HepG2 (cell line): ENCODE data around the gene RUNX2. TPM values are rescaled to one million over a fixed set of nuclear protein-coding genes. Genes with fewer than 3 reads are reported as not detected.

ENCODE experiments used
- ATAC-seq: fragments of 200-7000 bp; cut with Tn5 transposase; 3 replicates; pipeline ENCODE4 v1.9.1; 2020; ENCODE audit warnings: mild to moderate bottlenecking, moderate library complexity
- BruUV-seq: library from RNA; stranded (reverse); fragments of 400-500 nt; replicated peaks from 2 replicates; lab custom pipeline; 2021; lab: Mats Ljungman, UMichigan
- CTCF ChIA-PET: fragments of 300-600 bp; formaldehyde crosslinking; extraction: SDS; loops from one replicate; lab custom pipeline; 2021; ENCODE audit warnings: low total read pairs, inconsistent platforms, low intra/inter-chr PET ratio; lab: Yijun Ruan, JAX
- POLR2A ChIA-PET: fragments of 350-600 bp; sonication (Branson Sonifier 250); formaldehyde crosslinking; loops from one replicate; lab custom pipeline; 2020; ENCODE audit warnings: antibody characterized with exemption, inconsistent platforms; lab: Yijun Ruan, JAX
- DNase-seq: peaks from one replicate; pipeline ENCODE4 v3.0.0-alpha.2; 2015; ENCODE audit warnings: low spot score
- FAIRE-seq: peaks from 3 replicates; lab custom pipeline; 2011; peaks lifted over from hg19 to GRCh38; lab: Jason Lieb, UNC
- H2AFZ ChIP-seq: one replicate; pipeline ENCODE4 v1.6.1; 2011; ENCODE audit warnings: low read length, inconsistent platforms
- H3K27ac ChIP-seq: fragments of 300-600 bp; 3 replicates; pipeline ENCODE4 v1.8.0; 2011; ENCODE audit warnings: mixed run types, mild to moderate bottlenecking, mixed read lengths, low read length, inconsistent platforms; ENCODE audit not compliant: insufficient read depth; ENCODE audit errors: extremely low read length
- H3K27me3 ChIP-seq, 2 experiments: fragments of 200-600 bp in 1 of 2; 2 replicates in 1 of 2; 3 replicates in 1 of 2; pipeline versions ENCODE4 v1.6.0 to v1.8.0; 2011; ENCODE audit warnings: low read length in 2 of 2, mild to moderate bottlenecking in 2 of 2, moderate library complexity in 2 of 2, inconsistent platforms in 1 of 2; ENCODE audit not compliant: insufficient read depth in 2 of 2, control insufficient read depth in 1 of 2
- H3K36me3 ChIP-seq, 2 experiments: fragments of 200-600 bp in 1 of 2; replicated peaks in 1 of 2; 2 replicates in 1 of 2; 3 replicates in 1 of 2; pipeline versions ENCODE4 v1.5.1 to v1.8.0; 2011; ENCODE audit warnings: low read length in 2 of 2, inconsistent platforms in 1 of 2; ENCODE audit not compliant: insufficient read depth in 2 of 2, control insufficient read depth in 1 of 2
- H3K4me1 ChIP-seq: 2 replicates; pipeline ENCODE4 v1.5.1; 2012; ENCODE audit warnings: low read length, inconsistent platforms; ENCODE audit not compliant: insufficient read depth
- H3K4me2 ChIP-seq: 2 replicates; pipeline ENCODE4 v1.6.0; 2011; ENCODE audit warnings: low read depth, low read length, inconsistent platforms
- H3K4me3 ChIP-seq, 3 experiments: fragments of 200-600 bp in 1 of 3; sonication (generic), shearing (Covaris generic) in 1 of 3; replicated peaks in 1 of 3; 2 replicates each; pipeline ENCODE4 v1.5.1; 2011 to 2016; ENCODE audit warnings: low read length in 3 of 3, inconsistent platforms in 2 of 3, low read depth in 2 of 3, mild to moderate bottlenecking in 2 of 3, control low read depth in 1 of 3, mixed read lengths in 1 of 3; ENCODE audit not compliant: insufficient read depth in 1 of 3
- H3K79me2 ChIP-seq: one replicate; pipeline ENCODE4 v1.6.1; 2011; ENCODE audit warnings: low read length, inconsistent platforms; ENCODE audit not compliant: insufficient read depth
- H3K9ac ChIP-seq: 2 replicates; pipeline ENCODE4 v1.6.0; 2011; ENCODE audit warnings: mild to moderate bottlenecking, low read depth, low read length, inconsistent platforms; ENCODE audit not compliant: insufficient read depth
- H3K9me3 ChIP-seq: 2 replicates; pipeline ENCODE4 v1.5.1; 2012; ENCODE audit warnings: mild to moderate bottlenecking, low read length
- H4K20me1 ChIP-seq: 2 replicates; pipeline ENCODE4 v1.6.0; 2011; ENCODE audit warnings: inconsistent platforms, mild to moderate bottlenecking, low read length, moderate library complexity; ENCODE audit not compliant: insufficient read depth
- AFF4 ChIP-seq: sonication (generic); formaldehyde crosslinking; IDR thresholded peaks from 2 replicates; pipeline ENCODE4 v1.4.0; 2020; ENCODE audit warnings: missing genetic modification reagents
- CAMTA2 ChIP-seq: sonication (generic); formaldehyde crosslinking; IDR thresholded peaks from 2 replicates; pipeline ENCODE4 v1.4.0; 2020; ENCODE audit warnings: mild to moderate bottlenecking, missing genetic modification reagents, borderline replicate concordance
- CREM ChIP-seq, 2 experiments: sonication (generic) in 1 of 2; formaldehyde crosslinking in 1 of 2; IDR thresholded peaks; 2 replicates each; pipeline versions ENCODE4 v1.4.0 to v1.6.1; 2016 to 2020; ENCODE audit warnings: antibody characterized with exemption in 1 of 2, mild to moderate bottlenecking in 1 of 2, missing genetic modification reagents in 1 of 2
- HNF1A ChIP-seq, 2 experiments: sonication (generic) in 1 of 2; formaldehyde crosslinking in 1 of 2; IDR thresholded peaks; 2 replicates each; pipeline versions ENCODE4 v1.4.0 to v1.6.1; 2016 to 2020; ENCODE audit warnings: borderline replicate concordance in 1 of 2, low read depth in 1 of 2, mild to moderate bottlenecking in 1 of 2, missing genetic modification reagents in 1 of 2
- KAT8 ChIP-seq: IDR thresholded peaks from 2 replicates; pipeline ENCODE4 v1.6.1; 2016; ENCODE audit warnings: missing genetic modification reagents, missing compliant biosample characterization
- KDM5B ChIP-seq: sonication (generic); formaldehyde crosslinking; IDR thresholded peaks from 2 replicates; pipeline ENCODE4 v1.4.0; 2020; ENCODE audit warnings: missing genetic modification reagents, mild to moderate bottlenecking, borderline replicate concordance
- NFKB2 ChIP-seq: sonication (generic); formaldehyde crosslinking; IDR thresholded peaks from 2 replicates; pipeline ENCODE4 v1.4.0; 2020; ENCODE audit warnings: missing genetic modification reagents, borderline replicate concordance
- PREB ChIP-seq: sonication (generic); formaldehyde crosslinking; IDR thresholded peaks from 2 replicates; pipeline ENCODE4 v1.4.0; 2020; ENCODE audit warnings: missing genetic modification reagents
- SP4 ChIP-seq: sonication (generic); formaldehyde crosslinking; IDR thresholded peaks from 2 replicates; pipeline ENCODE4 v1.8.1; 2023; ENCODE audit warnings: mild to moderate bottlenecking, missing genetic modification reagents
- SUZ12 ChIP-seq: fragments of 150-350 bp; IDR thresholded peaks from 2 replicates; pipeline ENCODE4 v1.6.1; 2014; ENCODE audit warnings: low read depth, low read length
- ZMYM2 ChIP-seq: sonication (generic); formaldehyde crosslinking; IDR thresholded peaks from 2 replicates; pipeline ENCODE4 v1.8.0; 2022; ENCODE audit warnings: mild to moderate bottlenecking, missing genetic modification reagents
- ZNF580 ChIP-seq: IDR thresholded peaks from 2 replicates; pipeline ENCODE4 v1.6.1; 2016; ENCODE audit warnings: low read depth, borderline replicate concordance
- ZSCAN22 ChIP-seq: sonication (generic); formaldehyde crosslinking; IDR thresholded peaks from 2 replicates; pipeline ENCODE4 v1.4.0; 2020; ENCODE audit warnings: mild to moderate bottlenecking, missing genetic modification reagents
- WGBS: methylation state at CpG from one replicate; pipeline ENCODE4 v1.1.6; 2017; ENCODE audit warnings: low lambda C conversion rate; 5-methylcytosine and 5-hydroxymethylcytosine counted together
- in situ Hi-C: cut with HindIII; loops from 2 replicates; pipeline ENCODE4 v1.10.0; 2017; ENCODE audit warnings: low pct_unique_long_range_greater_than_20kb; ENCODE audit not compliant: extremely low pct_ligation_motif_present
- intact Hi-C: fragments of 100-400 bp; cut with micrococcal nuclease; formaldehyde crosslinking; loops from one replicate; pipeline ENCODE4 v1.10.0; 2022; ENCODE audit not compliant: unreplicated experiment
- polyA plus RNA-seq, 8 experiments: library from polyadenylated mRNA; depleted of rRNA in 3 of 8; stranded (reverse) in 7 of 8; unstranded in 1 of 8; fragments of >200 nt; fragmentation: Illumina TruSeq in 4 of 8; extraction: Trizol in 4 of 8; gene quantifications; 2 replicates each; pipeline versions ENCODE4 v1.2.1 to v1.2.3, GENCODE V29; 2011 to 2016; ENCODE audit warnings: low read depth in 4 of 8, missing spikeins in 1 of 8, mixed read lengths in 1 of 8; ENCODE audit not compliant: insufficient read depth in 1 of 8
- total RNA-seq, 5 experiments: library from RNA; depleted of rRNA; stranded (reverse); fragments of >200 nt; fragmentation: Illumina TruSeq; extraction: Trizol; gene quantifications; 2 replicates each; pipeline ENCODE4 v1.2.3, GENCODE V29; 2016; ENCODE audit warnings: low read depth in 1 of 5

RUNX2 gene
- total and polyA plus RNA-seq, 2 of the 13 experiments (the other 11 are each of a cell fraction or from before 2014, with no cell fraction given) = not detected

GRCh38 chr6:45667766-45668165 is 339.6 kb downstream of the RUNX2 start:
- H3K4me2 ChIP-seq = no peak overlapping the region
- FAIRE-seq (no peak), ATAC-seq (no peak), DNase-seq (no peak)
- H3K9ac ChIP-seq = no peak overlapping the region
- no peaks in the 10 kb centered on the region for H4K20me1 ChIP-seq
- H3K27me3 ChIP-seq = peaks cover 4 to 21% of the 10 kb centered on the region in 2 experiments; a peak in 3 of 5 replicates
- H3K4me3 ChIP-seq = no peak overlapping the region
- H3K27ac ChIP-seq = no peak overlapping the region
- no TSS peak for BruUV-seq
- no peaks in the 10 kb centered on the region for H3K36me3 ChIP-seq
- H3K9me3 ChIP-seq = no peaks in the 10 kb centered on the region
- intact Hi-C loops = no loop called here
- TF ChIP-seq CAMTA2 (CRISPR knock-in tag) = no peak
- no peak for TF ChIP-seq CREM (IDR thresholded peaks at IDR 0.05)
- no peak for TF ChIP-seq CREM (CRISPR knock-in tag; IDR thresholded peaks at IDR 0.05)
- no peak for TF ChIP-seq AFF4 (CRISPR knock-in tag)
- TF ChIP-seq SP4 (CRISPR knock-in tag) = no peak
- TF ChIP-seq ZSCAN22 = no peak
- TF ChIP-seq ZMYM2 = no peak
- TF ChIP-seq ZNF580 (CRISPR knock-in tag) = no peak
- no peak for TF ChIP-seq KDM5B (CRISPR knock-in tag)
- no peak for TF ChIP-seq SUZ12
- TF ChIP-seq NFKB2 = no peak
- no peak for TF ChIP-seq PREB
- no peak for TF ChIP-seq KAT8 (CRISPR knock-in tag)
- no peak for TF ChIP-seq HNF1A (IDR thresholded peaks at IDR 0.05; ENCODE audit: low read depth)
- no peak for TF ChIP-seq HNF1A (CRISPR knock-in tag; IDR thresholded peaks at IDR 0.05; ENCODE audit: borderline replicate concordance)
- TF ChIP-seq, all 625 proteins: peak for 0
- Histone ChIP-seq H3K4me1 (no peaks in the 10 kb centered on the region), H3K79me2 (no peaks in the 10 kb centered on the region), H2AFZ (no peak overlapping the region)
- CTCF ChIA-PET = no interaction called here
- 22% methylated on average over 5 of the region's 5 CpGs for WGBS
- POLR2A ChIA-PET = no interaction called here
- in situ Hi-C loops = no loop called here
